IMR-90 (cell line): ENCODE data around the gene ALDH3A2. TPM values are rescaled to one million over a fixed set of nuclear protein-coding genes. Genes with fewer than 3 reads are reported as not detected.

ENCODE experiments used
- ATAC-seq: fragments of 200-7000 bp; cut with Tn5 transposase; 2 replicates; pipeline ENCODE4 v1.9.1; 2020; ENCODE audit warnings: low read depth, mild to moderate bottlenecking, moderate library complexity
- BruUV-seq: library from RNA; stranded (reverse); fragments of 400-500 nt; replicated peaks from 2 replicates; lab custom pipeline; 2021; lab: Mats Ljungman, UMichigan
- CTCF ChIA-PET: fragments of 300-600 bp; formaldehyde crosslinking; extraction: SDS; loops from one replicate; lab custom pipeline; 2021; ENCODE audit warnings: antibody characterized with exemption; lab: Yijun Ruan, JAX
- POLR2A ChIA-PET: fragments of 300-600 bp; sonication (Branson Sonifier 250); formaldehyde crosslinking; loops from one replicate; lab custom pipeline; 2022; ENCODE audit warnings: antibody characterized with exemption; ENCODE audit not compliant: unreplicated experiment; lab: Charles Lee
- DNase-seq: peaks from one replicate; pipeline ENCODE4 v3.0.0; 2013
- H2AFZ ChIP-seq: replicated peaks from 2 replicates; pipeline ENCODE3; 2013; ENCODE audit warnings: low read length, mild to moderate bottlenecking; ENCODE audit not compliant: poor library complexity
- H2AK5ac ChIP-seq: 2 replicates; pipeline ENCODE4 v1.6.1; 2013; ENCODE audit warnings: low read depth, low read length, inconsistent platforms
- H2AK9ac ChIP-seq: replicated peaks from 2 replicates; pipeline ENCODE3; 2013; ENCODE audit warnings: mild to moderate bottlenecking, low read depth, low read length, moderate library complexity; ENCODE audit not compliant: poor library complexity
- H2BK120ac ChIP-seq: 2 replicates; pipeline ENCODE4 v1.6.1; 2013; ENCODE audit warnings: low read depth, low read length, inconsistent platforms
- H2BK15ac ChIP-seq: 3 replicates; pipeline ENCODE4 v1.6.1; 2013; ENCODE audit warnings: low read depth, low read length, inconsistent platforms
- H2BK20ac ChIP-seq: 2 replicates; pipeline ENCODE4 v1.6.1; 2013; ENCODE audit warnings: low read depth, mild to moderate bottlenecking, inconsistent platforms, low read length, moderate library complexity
- H2BK5ac ChIP-seq: 2 replicates; pipeline ENCODE4 v1.6.1; 2013; ENCODE audit warnings: mild to moderate bottlenecking, low read depth, low read length, inconsistent platforms; ENCODE audit not compliant: poor library complexity, severe bottlenecking
- H3K14ac ChIP-seq: replicated peaks from 2 replicates; pipeline ENCODE4 v1.6.1; 2013; ENCODE audit warnings: low read depth, low read length, inconsistent platforms
- H3K18ac ChIP-seq: 2 replicates; pipeline ENCODE4 v1.6.1; 2013; ENCODE audit warnings: low read depth, low read length, control low read depth
- H3K23ac ChIP-seq: 2 replicates; pipeline ENCODE4 v1.6.1; 2013; ENCODE audit warnings: low read depth, low read length, inconsistent platforms
- H3K27ac ChIP-seq: 2 replicates; pipeline ENCODE4 v1.5.1; 2013; ENCODE audit warnings: mild to moderate bottlenecking, control low read depth, low read length; ENCODE audit not compliant: insufficient read depth
- H3K27me3 ChIP-seq: 2 replicates; pipeline ENCODE4 v1.6.1; 2013; ENCODE audit warnings: low read length; ENCODE audit not compliant: control insufficient read depth, insufficient read depth
- H3K36me3 ChIP-seq: 2 replicates; pipeline ENCODE4 v1.6.1; 2013; ENCODE audit warnings: low read length, mixed read lengths; ENCODE audit not compliant: control insufficient read depth, insufficient read depth
- H3K4ac ChIP-seq: 2 replicates; pipeline ENCODE4 v1.6.1; 2013; ENCODE audit warnings: low read depth, low read length, inconsistent platforms
- H3K4me1 ChIP-seq: 2 replicates; pipeline ENCODE4 v1.6.1; 2013; ENCODE audit warnings: low read length, mixed read lengths; ENCODE audit not compliant: control insufficient read depth, insufficient read depth
- H3K4me2 ChIP-seq: 2 replicates; pipeline ENCODE4 v1.6.1; 2013; ENCODE audit warnings: low read depth, mild to moderate bottlenecking, control low read depth, low read length, moderate library complexity
- H3K4me3 ChIP-seq: 2 replicates; pipeline ENCODE4 v1.5.1; 2013; ENCODE audit warnings: low read depth, mild to moderate bottlenecking, control low read depth, low read length, moderate library complexity; ENCODE audit not compliant: insufficient read depth
- H3K56ac ChIP-seq: 2 replicates; pipeline ENCODE4 v1.6.1; 2013; ENCODE audit warnings: low read length, inconsistent platforms; ENCODE audit not compliant: insufficient read depth; ENCODE audit errors: extremely low read depth
- H3K79me1 ChIP-seq, 2 experiments: 2 replicates each; pipeline ENCODE4 v1.6.1; 2013; ENCODE audit warnings: low read length in 2 of 2, inconsistent platforms in 1 of 2, low read depth in 1 of 2
- H3K9ac ChIP-seq: 2 replicates; pipeline ENCODE4 v1.6.1; 2013; ENCODE audit warnings: low read depth, low read length, control low read depth
- H3K9me1 ChIP-seq: 2 replicates; pipeline ENCODE4 v1.6.1; 2013; ENCODE audit warnings: low read length, inconsistent platforms; ENCODE audit not compliant: insufficient read depth
- H3K9me3 ChIP-seq: 2 replicates; pipeline ENCODE4 v1.6.1; 2013; ENCODE audit warnings: low read length; ENCODE audit not compliant: control insufficient read depth, insufficient read depth
- H4K20me1 ChIP-seq: 2 replicates; pipeline ENCODE4 v1.6.1; 2013; ENCODE audit warnings: low read length, inconsistent platforms; ENCODE audit not compliant: insufficient read depth
- H4K5ac ChIP-seq: 2 replicates; pipeline ENCODE4 v1.6.1; 2013; ENCODE audit warnings: mild to moderate bottlenecking, low read depth, low read length, control low read depth
- H4K8ac ChIP-seq, 2 experiments: 2 replicates each; pipeline ENCODE4 v1.6.1; 2013; ENCODE audit warnings: low read depth in 2 of 2, low read length in 2 of 2, control low read depth in 1 of 2, inconsistent platforms in 1 of 2
- H4K91ac ChIP-seq: 2 replicates; pipeline ENCODE4 v1.6.1; 2013; ENCODE audit warnings: low read depth, low read length, inconsistent platforms; ENCODE audit not compliant: insufficient read depth
- BHLHE40 ChIP-seq: fragments of 150-350 bp; IDR thresholded peaks from 2 replicates; pipeline ENCODE4 v1.6.1; 2016; ENCODE audit warnings: mild to moderate bottlenecking, low read depth, low read length
- CHD1 ChIP-seq: IDR thresholded peaks from 2 replicates; pipeline ENCODE4 v1.6.1; 2012; ENCODE audit warnings: low read depth, low read length, improper control_type of control experiment
- MAFK ChIP-seq: IDR thresholded peaks from 2 replicates; pipeline ENCODE4 v1.6.1; 2012; ENCODE audit warnings: low read depth, low read length, improper control_type of control experiment
- NFE2L2 ChIP-seq: fragments of 150-350 bp; IDR thresholded peaks from 2 replicates; pipeline ENCODE4 v1.6.1; 2016; ENCODE audit warnings: low read depth, mild to moderate bottlenecking, low read length
- RAD21 ChIP-seq: IDR thresholded peaks from 2 replicates; pipeline ENCODE4 v1.6.1; 2012; ENCODE audit warnings: low read length, improper control_type of control experiment
- RCOR1 ChIP-seq: IDR thresholded peaks from 2 replicates; pipeline ENCODE4 v1.6.1; 2012; ENCODE audit warnings: mild to moderate bottlenecking, low read length, improper control_type of control experiment; ENCODE audit not compliant: insufficient replicate concordance
- USF2 ChIP-seq: fragments of 150-350 bp; IDR thresholded peaks from 2 replicates; pipeline ENCODE4 v1.6.1; 2017; ENCODE audit warnings: mild to moderate bottlenecking, antibody characterized with exemption, low read length, low read depth
- WGBS, 2 experiments: methylation state at CpG; one replicate each; pipeline versions ENCODE4 v1.1.5 to v1.1.7; 2013; ENCODE audit warnings: missing lambda C conversion rate in 2 of 2; ENCODE audit not compliant: insufficient read length in 1 of 2; ENCODE audit errors: extremely low coverage in 2 of 2; 5-methylcytosine and 5-hydroxymethylcytosine counted together
- dilution Hi-C: fragments of 300-500 bp; cut with HindIII; formaldehyde crosslinking; loops from one replicate; pipeline ENCODE4 v1.14.3; 2018; ENCODE audit warnings: low sequenced_read_pairs; ENCODE audit not compliant: unreplicated experiment
- in situ Hi-C: fragments of 300-500 bp; cut with MboI; formaldehyde crosslinking; loops from 3 replicates; pipeline ENCODE4 v1.14.3; 2019; ENCODE audit warnings: low sequenced_read_pairs, inconsistent platforms, mixed read lengths
- intact Hi-C: fragments of 100-400 bp; cut with micrococcal nuclease; formaldehyde crosslinking; loops from 2 replicates; pipeline ENCODE4 v1.10.0; 2022
- polyA plus RNA-seq, 3 experiments: library from polyadenylated mRNA; depleted of rRNA; stranded (reverse); fragments of >200 nt; gene quantifications; 2 replicates each; pipeline ENCODE4 v1.2.3, GENCODE V29; 2012; ENCODE audit warnings: low replicate concordance in 1 of 3
- total RNA-seq: library from RNA; depleted of rRNA; stranded (reverse); fragments of >200 nt; gene quantifications from 2 replicates; pipeline ENCODE4 v1.2.3, GENCODE V29; 2012

The ALDH3A2 gene
- total and polyA plus RNA-seq, 2 of the 4 experiments (the other 2 are of a cell fraction): 4.0 to 7.9 TPM

DNA sequence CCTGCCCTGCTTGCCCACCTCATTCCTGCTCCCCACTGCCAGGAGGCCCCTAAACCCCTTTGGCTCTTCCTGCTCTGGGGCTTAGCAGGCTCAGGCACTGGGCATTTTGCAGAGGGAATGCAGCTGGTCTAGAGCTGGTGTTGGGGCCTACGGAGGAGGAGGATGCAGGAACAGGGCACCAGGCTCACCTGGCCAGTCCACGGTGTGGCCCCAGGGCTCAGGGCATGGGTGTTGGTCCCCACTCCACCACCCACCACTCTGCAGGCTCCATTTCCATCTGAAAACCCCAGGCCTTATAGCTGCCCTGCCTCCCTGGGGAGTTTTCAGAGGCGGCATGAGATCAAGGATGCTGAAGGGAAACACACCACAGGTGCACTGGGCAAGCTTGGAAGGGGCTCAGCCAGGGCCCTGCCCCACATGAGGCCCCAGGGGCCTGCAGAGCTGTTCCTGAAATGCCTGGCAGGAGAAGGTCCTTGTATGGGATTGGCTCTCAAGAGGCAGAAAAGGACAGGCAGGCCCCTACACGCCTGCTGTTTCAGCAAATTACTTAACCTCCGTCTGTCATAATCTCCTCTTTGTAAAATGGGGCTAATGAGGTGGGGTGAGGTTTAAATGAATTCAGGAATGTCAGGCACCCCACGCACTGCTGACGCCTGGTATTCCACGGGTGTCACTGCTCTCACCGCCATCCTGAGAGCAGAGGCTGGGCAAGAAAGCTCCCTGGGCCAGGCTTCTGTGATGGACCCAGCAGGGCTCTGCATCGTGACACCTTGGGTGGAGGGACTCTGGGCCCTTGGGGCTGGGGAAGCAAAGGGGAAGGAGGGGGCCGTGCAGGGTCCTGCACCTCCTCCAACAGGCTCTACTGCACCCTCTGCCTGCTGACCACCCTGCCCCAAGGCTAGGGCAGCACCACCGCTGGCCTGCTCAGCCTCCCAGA lies 58.5 kb downstream of the ALDH3A2 start:
- Histone ChIP-seq H3K4me3 (no peak overlapping the region), H3K79me1 (no peaks in the 10 kb centered on the region), H2BK15ac (no peak overlapping the region), H3K36me3 (no peaks in the 10 kb centered on the region), H3K18ac (no peak overlapping the region), H3K27ac (no peak overlapping the region), H3K4me2 (no peak overlapping the region), H2AK5ac (no peak overlapping the region), H4K20me1 (no peaks in the 10 kb centered on the region), H2BK120ac (no peak overlapping the region), H3K4me1 (no peaks in the 10 kb centered on the region; the same call in 1 of the 2 replicates), H4K5ac (no peak overlapping the region), H2BK20ac (no peak overlapping the region), H2AFZ (no peak overlapping the region), H3K9me1 (no peaks in the 10 kb centered on the region), H3K56ac (no peak overlapping the region), H3K4ac (no peak overlapping the region), H2BK5ac (no peak overlapping the region), H3K27me3 (peaks cover 23% of the 10 kb centered on the region), H4K91ac (no peak overlapping the region), H2AK9ac (no peak overlapping the region), H3K23ac (no peak overlapping the region), H3K9me3 (no peaks in the 10 kb centered on the region), H3K9ac (no peak overlapping the region), H4K8ac (no peak overlapping the region), H3K14ac (no peak overlapping the region)
- ATAC-seq (no peak), DNase-seq (no peak)
- POLR2A ChIA-PET: interaction anchor here (0.6 kb wide), 1 partner anchor 144 kb away, joined by 15 read pairs; no protein-coding TSS in a partner anchor
- CTCF ChIA-PET: interaction anchor here (0.6 kb wide), 1 partner anchor 323 kb away, joined by 3 read pairs; no protein-coding TSS in a partner anchor
- 60% methylated on average over 1 of the region's 12 CpGs; no CpG with 5 or more reads in 1 of the 2 experiments for WGBS, 2 experiments
- dilution Hi-C loops (no loop called here), in situ Hi-C loops (no loop called here), intact Hi-C loops (no loop called here)
- BruUV-seq: no TSS peak
- no peak for TF ChIP-seq RCOR1
- no peak for TF ChIP-seq NFE2L2
- TF ChIP-seq BHLHE40: no peak
- no peak for TF ChIP-seq CHD1
- TF ChIP-seq RAD21: no peak
- TF ChIP-seq MAFK: no peak
- no peak for TF ChIP-seq USF2
